NCI-H1436 treated with DMSO at 0.1 percent for 48 hours (cell line): Measurements from ENCODE around the gene SMURF1.

Source experiments
- DNase-seq: peaks from one replicate; lab custom pipeline; 2025; lab: John Stamatoyannopoulos, UW

SMURF1 gene

DNA sequence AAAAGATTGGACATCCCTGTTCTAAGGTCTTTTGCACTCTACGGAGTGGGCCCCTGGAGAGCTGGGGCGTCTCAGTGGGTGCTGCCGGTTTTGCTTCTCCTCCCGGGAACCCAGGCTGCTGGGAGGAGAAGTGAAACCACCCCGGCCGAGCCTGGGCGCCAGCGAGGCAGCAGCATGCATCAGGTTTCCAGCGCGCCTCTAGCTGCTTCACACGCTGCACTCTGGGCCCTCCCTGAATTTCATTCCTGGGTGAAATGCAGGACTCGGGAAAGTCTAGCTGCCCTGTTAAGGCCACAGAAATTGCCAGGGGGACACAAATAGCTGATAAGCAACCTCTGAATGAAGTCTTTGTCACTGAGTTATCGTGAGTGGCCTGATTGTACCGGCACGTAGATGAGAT is 138.1 kb downstream of the SMURF1 start:
- no peak for DNase-seq

DNA sequence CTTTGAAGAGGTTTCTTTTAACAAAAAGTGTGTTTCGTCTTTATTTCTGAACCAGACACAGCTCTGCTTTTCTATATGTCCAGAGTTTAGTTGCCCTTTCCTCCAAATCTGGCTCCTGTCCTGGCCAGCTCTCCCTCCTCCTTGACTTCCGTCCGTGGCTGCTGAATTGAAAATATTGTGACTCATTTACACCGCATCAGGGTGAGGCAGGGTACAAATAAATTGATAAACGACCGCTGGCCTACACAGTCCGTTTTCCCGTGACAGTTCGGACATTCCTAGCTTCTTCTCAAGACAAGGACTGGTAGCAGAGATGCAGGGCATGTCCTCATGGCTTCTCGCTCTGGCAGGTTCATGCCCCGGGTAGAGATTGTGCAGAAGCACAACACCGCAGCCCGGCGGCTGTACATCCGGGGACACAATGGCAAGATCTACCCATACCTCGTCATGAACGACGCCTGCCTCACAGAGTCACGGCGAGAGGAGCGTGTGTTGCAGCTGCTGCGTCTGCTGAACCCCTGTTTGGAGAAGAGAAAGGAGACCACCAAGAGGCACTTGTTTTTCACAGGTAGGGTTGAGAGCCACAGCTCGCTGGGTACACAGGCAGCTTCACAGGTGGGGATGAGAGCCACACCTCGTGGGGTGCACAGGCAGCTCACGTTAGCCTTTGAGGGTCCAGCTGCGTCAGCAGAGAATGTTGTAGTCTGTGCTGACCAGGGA is 139.0 kb downstream of the SMURF1 start:
- no peak for DNase-seq

DNA sequence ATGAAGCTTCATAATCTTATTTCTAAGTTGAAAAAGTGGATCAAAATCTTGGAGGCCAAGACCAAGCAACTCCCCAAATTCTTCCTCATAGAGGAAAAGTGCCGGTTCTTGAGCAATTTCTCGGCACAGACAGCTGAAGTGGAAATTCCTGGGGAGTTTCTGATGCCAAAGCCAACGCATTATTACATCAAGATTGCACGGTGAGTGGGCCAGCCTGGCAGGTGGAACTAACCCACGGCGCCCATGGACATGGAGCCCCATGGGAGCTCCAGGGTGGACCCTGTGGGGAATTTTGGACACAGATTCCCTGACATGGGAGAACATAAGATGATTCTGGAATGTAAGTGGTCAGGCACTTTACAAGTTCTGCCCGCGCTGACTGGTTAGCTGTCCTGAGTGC is 139.7 kb downstream of the SMURF1 start:
- DNase-seq, result no peak

DNA sequence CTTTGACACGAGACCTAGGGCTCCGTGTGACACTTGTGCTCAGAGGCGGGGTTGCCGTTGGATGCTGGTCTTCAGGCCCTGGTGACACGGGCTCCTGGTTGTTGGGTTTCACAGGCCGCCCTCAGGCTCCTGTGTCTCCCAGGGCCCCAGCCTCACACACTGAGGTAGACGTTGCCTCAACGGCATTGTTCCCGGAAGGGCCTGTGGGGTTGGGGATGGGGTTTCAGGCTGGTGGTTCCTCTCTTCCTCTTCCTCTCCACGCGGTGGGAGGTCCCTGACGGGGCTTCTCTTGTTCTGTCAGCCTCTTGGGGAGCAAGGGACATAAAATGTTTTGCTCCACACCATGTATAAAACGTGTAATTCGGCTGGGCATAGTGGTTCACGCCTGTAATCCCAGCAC is 140.5 kb downstream of the SMURF1 start:
- no peak for DNase-seq

GRCh38 chr7:99002827-99003212 is 141.1 kb downstream of the SMURF1 start:
- DNase-seq, result no peak

GRCh38 chr7:99002148-99002826 is 141.6 kb downstream of the SMURF1 start:
- no peak for DNase-seq

GRCh38 chr7:99001482-99002147 is 142.3 kb downstream of the SMURF1 start:
- no peak for DNase-seq

GRCh38 chr7:99000904-99001465 is 142.9 kb downstream of the SMURF1 start:
- no peak for DNase-seq

DNA sequence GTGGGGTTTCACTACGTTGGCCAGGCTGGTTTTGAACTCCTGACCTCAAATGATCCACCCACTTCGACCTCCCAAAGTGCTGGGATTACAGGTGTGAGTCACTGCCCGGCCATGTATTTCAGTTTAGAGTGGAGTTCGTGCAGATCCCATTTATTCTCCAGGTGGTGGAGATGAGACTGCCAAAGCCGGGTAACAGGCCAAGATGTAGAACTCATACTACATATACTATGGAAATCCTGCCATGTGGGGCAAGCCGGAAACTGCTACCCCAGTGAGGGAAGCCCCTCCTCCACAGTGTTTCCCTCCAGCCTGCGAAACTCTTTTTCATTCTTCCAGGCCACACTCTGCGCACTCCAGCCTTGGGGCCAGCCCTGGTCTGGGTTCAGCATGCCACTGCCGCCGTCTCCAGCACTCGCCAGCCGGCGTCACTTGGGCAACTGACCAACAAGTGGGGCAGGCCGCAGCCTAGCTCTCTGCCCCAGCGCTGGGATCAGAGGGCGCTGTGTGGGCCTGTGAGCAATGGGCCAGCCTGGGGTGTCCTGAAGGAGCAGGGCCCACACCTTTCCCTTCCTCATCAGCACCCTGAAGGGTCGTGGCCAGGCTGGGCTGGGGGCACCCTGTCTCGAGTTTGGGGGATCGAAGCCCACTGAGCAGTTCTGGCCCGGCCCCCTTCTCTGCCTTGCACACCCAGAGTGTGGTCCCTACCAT is 143.6 kb downstream of the SMURF1 start:
- no peak for DNase-seq

- DNase-seq, result no peak
Measured at GRCh38 chr7:98998821-98999725, 144.8 kb downstream of the SMURF1 start.

- no peak for DNase-seq
Measured at GRCh38 chr7:98997846-98998245, 146.1 kb downstream of the SMURF1 start.

DNA sequence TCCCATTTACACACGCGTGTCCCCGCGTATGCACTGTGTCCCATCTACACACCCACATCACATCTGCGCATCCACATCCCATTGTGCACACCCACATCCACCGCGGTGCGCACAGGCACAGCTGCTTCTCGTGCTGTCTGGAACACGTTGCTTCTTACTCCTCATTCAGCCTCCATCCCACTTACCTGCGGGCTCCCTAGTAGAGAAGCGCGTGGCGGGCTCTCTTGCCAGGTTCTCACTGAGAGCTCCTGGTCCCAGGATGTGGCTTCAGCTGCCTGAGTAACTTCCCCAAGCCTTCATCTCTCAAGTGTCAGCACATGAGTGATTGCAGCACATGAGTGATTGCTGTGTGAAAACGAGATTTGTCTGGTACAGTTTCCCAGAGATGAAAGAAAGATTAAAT is 147.8 kb downstream of the SMURF1 start:
- DNase-seq, result no peak

- DNase-seq, result no peak
Measured at GRCh38 chr7:98995523-98996149, 148.3 kb downstream of the SMURF1 start.

DNA sequence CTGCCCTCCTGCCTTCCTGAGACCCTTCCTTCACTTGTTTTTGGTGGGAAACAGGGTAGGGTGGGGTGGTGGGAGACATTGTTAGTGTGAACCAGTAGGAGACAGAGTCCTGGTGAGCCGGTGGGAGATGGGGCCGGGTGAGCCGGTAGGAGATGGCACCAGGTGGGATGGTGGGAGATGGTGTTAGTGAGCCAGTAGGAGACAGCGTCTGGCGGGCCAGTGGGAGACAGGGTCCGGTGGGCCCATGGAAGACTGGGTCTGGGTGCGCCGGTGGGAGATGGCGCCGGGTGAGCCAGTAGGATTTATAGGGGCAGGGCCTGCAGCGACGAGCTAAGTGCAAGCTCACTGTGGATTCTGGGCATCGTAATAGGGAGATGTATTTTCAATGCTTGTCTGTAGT is 148.8 kb downstream of the SMURF1 start:
- no peak for DNase-seq

GRCh38 chr7:98994046-98994944 is 149.6 kb downstream of the SMURF1 start:
- no peak for DNase-seq

DNA sequence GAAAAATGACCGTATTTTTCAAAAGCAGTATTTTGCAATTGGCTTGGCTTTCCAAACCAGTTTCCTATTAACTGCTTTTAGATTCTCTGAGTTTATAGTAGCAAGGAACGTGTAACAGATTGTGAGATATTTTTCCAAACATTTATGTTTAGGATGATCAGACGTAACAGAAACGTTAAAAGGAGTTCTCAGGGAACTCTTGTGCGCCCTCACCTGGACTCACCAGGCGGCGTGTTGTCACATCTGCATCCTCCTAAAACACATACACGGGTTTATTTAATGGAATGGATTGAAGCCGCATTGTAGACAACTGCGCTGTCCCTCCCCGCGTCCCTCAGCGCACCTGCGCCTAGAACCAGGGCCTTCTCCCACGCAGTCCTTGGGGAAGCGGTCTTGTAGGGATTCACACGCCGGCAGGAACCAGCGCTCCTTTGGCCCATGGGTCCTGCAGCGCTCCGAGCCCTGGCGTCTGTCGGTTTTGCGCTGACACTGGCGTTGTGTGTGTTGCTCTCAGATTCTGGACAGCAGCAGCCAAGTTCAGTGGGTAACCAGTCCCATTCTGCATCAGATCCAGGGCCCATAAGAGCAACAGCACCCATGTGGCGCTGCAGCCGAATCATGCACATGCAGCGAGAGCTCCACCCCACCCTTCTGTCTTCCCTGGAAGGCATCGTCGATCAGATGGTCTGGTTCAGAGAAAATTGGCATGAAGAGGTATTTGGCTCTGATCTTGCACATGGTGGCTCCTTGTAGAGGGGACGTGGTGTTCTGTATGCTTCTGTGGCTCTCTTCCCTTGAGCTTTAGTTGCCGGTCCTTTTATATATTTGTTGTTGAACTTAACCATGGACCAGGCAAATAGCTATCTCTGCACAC is 150.6 kb downstream of the SMURF1 start:
- DNase-seq, result no peak

DNA sequence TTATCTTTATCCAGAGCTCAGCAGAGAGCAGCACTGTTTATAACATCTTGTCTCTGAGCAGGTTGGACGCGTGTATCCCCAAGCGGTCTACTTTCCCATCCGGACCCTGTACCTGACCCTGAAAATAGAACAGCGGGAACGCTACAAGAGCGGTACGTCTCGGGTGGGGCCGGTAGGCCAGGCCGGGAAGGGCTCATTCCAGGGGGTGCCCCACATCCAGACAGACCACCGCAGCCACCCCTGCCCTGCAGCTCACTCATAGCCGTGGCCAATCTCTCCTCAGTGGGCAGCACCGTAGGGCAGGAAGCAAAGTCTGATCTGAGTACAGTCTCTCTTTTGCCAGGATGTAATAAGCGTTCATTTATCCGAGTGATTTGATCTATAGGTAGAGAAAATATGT is 151.8 kb downstream of the SMURF1 start:
- DNase-seq, result no peak

DNA sequence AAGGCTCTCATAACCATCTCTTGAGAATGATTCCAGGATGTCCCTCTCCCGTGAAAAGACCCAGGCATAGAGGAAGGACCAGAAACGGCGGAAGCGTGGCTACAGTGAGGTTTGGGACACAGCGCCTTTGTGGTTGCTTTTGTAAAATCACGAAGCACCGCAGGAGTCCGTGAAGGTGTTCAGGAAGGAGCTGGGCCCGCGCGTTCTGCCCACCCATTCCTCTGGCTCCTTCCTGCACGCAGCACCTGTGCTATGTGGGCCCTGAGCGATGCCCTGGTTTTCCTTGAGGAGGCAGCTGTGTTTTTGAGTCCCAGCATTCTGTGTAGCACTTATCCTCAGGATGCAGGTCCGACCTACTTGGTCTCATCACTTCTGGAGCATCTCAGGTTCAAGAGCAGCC is 152.8 kb downstream of the SMURF1 start:
- no peak for DNase-seq

DNA sequence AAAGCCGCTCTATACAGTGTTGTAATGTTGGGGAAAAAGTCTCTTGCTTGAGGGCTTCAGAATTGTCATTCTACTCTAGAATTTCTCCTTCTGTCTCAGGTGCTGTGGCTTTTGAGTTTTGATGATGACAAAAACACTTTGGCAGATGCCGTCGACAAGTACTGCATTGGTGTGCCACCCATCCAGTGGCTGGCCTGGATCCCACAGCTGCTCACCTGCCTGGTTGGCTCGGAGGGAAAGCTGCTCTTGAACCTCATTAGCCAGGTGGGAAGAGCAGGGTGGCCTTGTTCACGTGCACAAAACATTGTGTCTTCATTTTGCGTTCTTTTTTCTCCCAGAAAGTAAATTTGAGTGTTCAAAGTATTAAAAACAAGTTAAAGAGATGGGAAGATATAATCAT is 153.6 kb downstream of the SMURF1 start:
- no peak for DNase-seq
